GM19239 (cell line): ENCODE results near the gene FOXJ2.
"Not testable (repeated sequence)": the region's sequence is repeated elsewhere in the genome, so short reads cannot be mapped to it uniquely, and the experiment has no call there.

Source experiments
- DNase-seq: peaks from one replicate; pipeline ENCODE4 v3.0.0; 2011; ENCODE audit warnings: low spot score; ENCODE audit not compliant: insufficient read length
- FAIRE-seq: peaks from 2 replicates; lab custom pipeline; 2011; peaks lifted over from hg19 to GRCh38; lab: Jason Lieb, UNC

Gene FOXJ2

GRCh38 chr12:8032242-8033152 lies at the start of gene FOXJ2:
TSS of gene FOXJ2 (plus strand) at chr12:8032716. CDS start at chr12:8039833, 7,117 bp downstream.
- DNase-seq, result peak; percentile 60
- no peak for FAIRE-seq

GRCh38 chr12:7983019-7983418 lies 49.5 kb upstream of the FOXJ2 start:
- not testable (repeated sequence) for FAIRE-seq, DNase-seq

- DNase-seq, FAIRE-seq: not testable (repeated sequence)
These were observed 49.1 kb upstream of the FOXJ2 start for GRCh38 chr12:7983460-7983859.

- DNase-seq (no peak), FAIRE-seq (no peak)
These were observed 47.6 kb upstream of the FOXJ2 start for GRCh38 chr12:7984900-7985299.

GRCh38 chr12:7985802-7986418 lies 46.6 kb upstream of the FOXJ2 start:
- FAIRE-seq, result no peak
- no peak for DNase-seq

- FAIRE-seq (no peak), DNase-seq (no peak)
These were observed 42.6 kb upstream of the FOXJ2 start for GRCh38 chr12:7989827-7990491.

- DNase-seq, result no peak
- no peak for FAIRE-seq
These were observed 41.0 kb upstream of the FOXJ2 start for GRCh38 chr12:7991535-7991934.

DNA sequence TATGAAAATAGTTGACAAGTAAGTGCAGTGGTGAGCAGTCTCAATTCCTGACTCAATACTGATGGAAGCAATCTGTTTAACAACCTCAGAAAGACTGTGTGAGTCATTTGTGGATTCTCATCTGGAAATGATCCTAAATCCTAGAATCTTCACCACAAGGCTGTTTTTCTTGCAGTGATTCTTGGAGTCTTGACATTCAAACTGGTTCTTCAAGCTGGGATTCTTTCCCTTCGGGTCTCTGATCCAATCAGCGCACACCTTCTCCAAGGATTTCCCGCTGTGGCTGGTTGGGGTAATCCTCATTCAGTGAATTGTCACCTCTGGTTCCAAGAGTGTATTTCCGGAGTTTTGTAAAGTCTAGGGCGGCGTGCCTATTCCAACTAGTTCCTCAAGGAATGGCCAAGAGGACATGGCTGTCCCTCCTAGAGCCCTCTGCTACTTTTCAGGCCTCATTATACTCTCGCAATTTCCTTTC lies 37.7 kb upstream of the FOXJ2 start:
- FAIRE-seq (no peak), DNase-seq (no peak)

- peak; percentile 97 for FAIRE-seq
- DNase-seq, result peak; percentile 52
These were observed 37.1 kb upstream of the FOXJ2 start for GRCh38 chr12:7995266-7995963.

DNA sequence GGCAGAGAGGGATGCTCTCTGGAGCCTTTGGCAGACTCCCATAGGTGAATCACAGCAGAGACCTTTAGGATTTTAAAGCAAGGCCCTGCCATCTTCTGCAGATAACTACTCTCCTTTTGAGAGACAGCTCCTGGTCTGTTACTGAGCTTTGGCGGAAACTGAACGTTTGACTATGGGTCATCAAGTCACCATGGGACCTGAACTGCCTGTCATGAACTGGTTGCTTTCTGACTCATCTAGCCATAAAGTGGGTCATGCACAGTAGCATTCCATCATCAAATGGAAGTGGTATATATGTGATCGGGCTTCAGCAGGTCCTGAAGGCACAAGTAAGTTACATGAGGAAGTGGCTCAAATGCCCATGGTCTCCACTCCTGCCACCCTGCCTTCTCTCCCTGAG lies 31.7 kb upstream of the FOXJ2 start:
- not testable (repeated sequence) for FAIRE-seq, DNase-seq

- not testable (repeated sequence) for FAIRE-seq, DNase-seq
These were observed 31.0 kb upstream of the FOXJ2 start for GRCh38 chr12:8001496-8001895.

DNA sequence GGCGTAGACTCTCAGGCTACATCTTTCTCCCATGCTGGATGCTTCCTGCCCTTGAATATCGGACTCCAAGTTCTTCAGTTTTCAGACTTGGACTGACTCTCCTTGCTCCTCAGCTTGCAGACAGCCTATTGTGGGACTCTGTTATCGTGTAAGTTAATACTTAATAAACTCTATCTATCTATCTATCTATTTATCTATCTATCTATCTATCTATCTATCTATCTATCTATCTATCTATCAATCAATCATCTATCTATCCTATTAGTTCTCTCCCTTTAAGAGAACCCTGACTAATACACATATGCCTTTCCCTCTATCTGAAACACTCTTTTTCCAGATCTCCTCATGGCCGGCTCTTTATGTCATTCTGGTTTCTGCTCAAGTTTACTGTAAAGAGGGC lies 27.6 kb upstream of the FOXJ2 start:
- FAIRE-seq, DNase-seq: not testable (repeated sequence)

DNA sequence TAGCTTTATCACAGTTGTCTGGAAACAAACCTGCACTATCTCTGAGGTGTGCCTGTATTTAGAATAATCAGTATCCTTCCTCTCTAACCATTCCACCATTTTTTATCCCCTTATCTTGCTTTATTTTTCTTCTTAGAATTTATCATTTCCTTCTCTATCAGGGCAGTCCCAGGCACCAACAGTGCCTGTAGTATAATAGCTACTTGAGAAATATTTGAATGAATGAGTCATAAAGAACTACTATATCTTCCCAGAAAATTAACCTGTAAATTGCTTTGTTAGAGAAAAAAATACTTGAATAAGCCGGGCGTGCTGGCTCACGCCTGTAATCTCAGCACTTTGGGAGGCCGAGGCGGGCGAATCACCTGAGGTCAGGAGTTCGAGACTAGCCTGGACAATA lies 21.2 kb upstream of the FOXJ2 start:
- FAIRE-seq (no peak), DNase-seq (no peak)

DNA sequence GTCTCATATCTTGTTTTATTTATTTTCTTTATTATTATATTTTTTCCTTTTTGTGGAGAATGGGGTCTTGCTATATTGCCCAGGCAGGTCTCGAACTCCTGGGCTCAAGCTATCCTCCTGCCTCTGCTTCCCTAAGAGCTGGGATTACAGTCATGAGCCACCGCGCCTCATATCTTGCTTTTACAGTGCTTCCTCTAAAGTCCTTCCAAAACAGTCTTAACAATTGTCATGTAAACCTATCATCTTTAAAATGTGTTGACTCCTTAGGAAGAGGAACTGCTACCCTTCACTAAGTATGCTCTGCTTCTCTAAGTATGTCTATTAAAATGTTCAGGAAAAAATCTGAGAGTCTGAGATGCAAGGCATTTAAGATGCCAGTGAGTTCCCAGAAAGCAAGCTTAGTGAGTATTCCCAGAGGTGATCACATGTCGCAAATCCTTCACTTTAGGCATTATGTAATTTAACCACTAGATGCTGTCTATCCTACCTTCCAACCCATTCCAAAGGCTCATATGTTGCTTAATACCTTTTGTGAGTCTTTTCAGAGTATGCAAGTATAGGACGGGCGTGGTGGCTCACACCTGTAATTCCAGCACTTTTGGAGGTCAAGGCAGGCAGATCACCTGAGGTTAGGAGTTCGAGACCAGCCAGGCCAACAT lies 19.7 kb upstream of the FOXJ2 start:
- DNase-seq (no peak), FAIRE-seq (no peak)

DNA sequence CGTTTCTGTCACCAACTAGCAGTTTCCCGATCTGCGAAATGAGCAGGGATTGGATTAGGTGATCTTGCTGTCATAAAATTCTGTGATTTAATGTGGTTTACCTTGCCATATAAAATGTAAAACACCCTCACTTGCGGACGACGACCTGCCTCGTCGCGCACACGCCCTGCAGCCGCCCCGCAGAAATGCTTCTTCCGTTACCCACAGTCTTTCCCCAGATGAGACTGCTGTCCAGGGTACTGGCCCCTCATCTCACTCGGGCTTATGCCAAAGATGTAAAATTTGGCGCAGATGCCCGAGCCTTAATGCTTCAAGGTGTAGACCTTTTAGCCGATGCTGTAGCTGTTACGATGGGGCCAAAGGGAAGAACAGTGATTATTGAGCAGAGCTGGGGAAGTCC lies 17.7 kb upstream of the FOXJ2 start:
- no peak for FAIRE-seq
- DNase-seq, result no peak

DNA sequence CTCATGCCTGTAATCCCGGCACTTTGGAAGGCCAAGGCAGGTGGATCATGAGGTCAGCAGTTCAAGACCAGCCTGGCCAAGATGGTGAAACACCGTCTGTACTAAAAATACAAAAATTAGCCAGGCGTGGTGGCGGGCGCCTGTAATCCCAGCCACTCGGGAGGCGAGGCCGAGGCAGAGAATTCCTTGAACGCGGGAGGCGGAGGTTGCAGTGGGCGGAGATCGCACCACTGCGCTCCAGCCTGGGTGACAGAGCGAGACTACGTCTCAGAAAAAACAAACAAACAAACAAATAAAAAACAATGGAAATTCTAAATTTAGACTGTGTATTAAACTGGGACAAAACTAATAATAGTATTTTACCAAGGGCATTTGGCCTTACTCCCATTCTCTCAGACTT lies 14.3 kb upstream of the FOXJ2 start:
- FAIRE-seq, result not testable (repeated sequence)

GRCh38 chr12:8018666-8019581 lies 13.6 kb upstream of the FOXJ2 start:
- no peak for FAIRE-seq

More for the DNA sequence above, 14.3 kb upstream of the FOXJ2 start:
- DNase-seq, result not testable (repeated sequence)

GRCh38 chr12:8026291-8026900 lies 6.1 kb upstream of the FOXJ2 start:
- DNase-seq (peak; percentile 94), FAIRE-seq (peak; percentile 99)

More at GRCh38 chr12:8018666-8019581, 13.6 kb upstream of the FOXJ2 start:
- DNase-seq, result no peak
